K562 (cell line): Measurements from ENCODE around the gene SPARC. TPM values are rescaled to one million over a fixed set of nuclear protein-coding genes. Genes with fewer than 3 reads are reported as not detected.

Source experiments
- ATAC-seq: fragments of 200-7000 bp; cut with Tn5 transposase; 3 replicates; pipeline ENCODE4 v1.9.1; 2020; ENCODE audit warnings: moderate library complexity
- BruUV-seq: library from RNA; stranded (reverse); fragments of 400-500 nt; replicated peaks from 2 replicates; lab custom pipeline; 2021; lab: Mats Ljungman, UMichigan
- CTCF ChIA-PET: fragments of 300-600 bp; formaldehyde crosslinking; extraction: SDS; loops from one replicate; lab custom pipeline; 2021; ENCODE audit warnings: low intra/inter-chr PET ratio; lab: Yijun Ruan, JAX
- POLR2A ChIA-PET: fragments of 300-600, 350-650 bp; sonication (Branson Sonifier 250); formaldehyde crosslinking; extraction: SDS; loops from one replicate; lab custom pipeline; 2021; ENCODE audit warnings: antibody characterized with exemption, inconsistent platforms; lab: Yijun Ruan, JAX
- DNase-seq, 4 experiments: peaks; one replicate each; pipeline versions ENCODE4 v3.0.0 to v3.0.0-alpha.2; 2011 to 2018; ENCODE audit warnings: low spot score in 3 of 4, mixed read lengths in 3 of 4; ENCODE audit errors: extremely low read depth in 1 of 4
- FAIRE-seq: peaks from 2 replicates; lab custom pipeline; 2011; peaks lifted over from hg19 to GRCh38; lab: Jason Lieb, UNC
- H2AFZ ChIP-seq: 2 replicates; pipeline ENCODE4 v1.6.0; 2011; ENCODE audit warnings: low read depth, low read length, control low read depth, inconsistent platforms
- H3K27ac ChIP-seq: fragments of 200-600 bp; 3 replicates; pipeline ENCODE4 v1.8.0; 2011; ENCODE audit warnings: low read depth, mild to moderate bottlenecking, control low read depth, inconsistent platforms, low read length, moderate library complexity, mixed read lengths; ENCODE audit errors: extremely low read depth
- H3K27me3 ChIP-seq, 2 experiments: fragments of 300-600 bp in 1 of 2; 2 replicates in 1 of 2; 3 replicates in 1 of 2; pipeline versions ENCODE4 v1.6.0 to v1.8.0; 2011; ENCODE audit warnings: inconsistent platforms in 2 of 2, low read length in 2 of 2, mild to moderate bottlenecking in 1 of 2, mixed read lengths in 1 of 2, moderate library complexity in 1 of 2; ENCODE audit not compliant: control insufficient read depth in 2 of 2, insufficient read depth in 2 of 2
- H3K36me3 ChIP-seq: fragments of 300-600 bp; 3 replicates; pipeline ENCODE4 v1.8.0; 2011; ENCODE audit warnings: mild to moderate bottlenecking, low read length, inconsistent platforms; ENCODE audit not compliant: control insufficient read depth, insufficient read depth
- H3K4me1 ChIP-seq, 2 experiments: fragments of 200-600 bp in 1 of 2; replicated peaks in 1 of 2; 2 replicates in 1 of 2; 3 replicates in 1 of 2; pipeline versions ENCODE4 v1.5.1 to v1.8.0; 2011; ENCODE audit warnings: inconsistent platforms in 2 of 2, low read length in 2 of 2, mild to moderate bottlenecking in 1 of 2, mixed read lengths in 1 of 2, moderate library complexity in 1 of 2; ENCODE audit not compliant: control insufficient read depth in 2 of 2, insufficient read depth in 2 of 2
- H3K4me2 ChIP-seq: 2 replicates; pipeline ENCODE4 v1.6.1; 2011; ENCODE audit warnings: low read length, control low read depth, inconsistent platforms, mixed read lengths; ENCODE audit not compliant: insufficient read depth
- H3K4me3 ChIP-seq: fragments of 200-600 bp; sonication (generic), shearing (Covaris generic); 2 replicates; pipeline ENCODE4 v1.5.1; 2016; ENCODE audit warnings: control low read depth, inconsistent platforms
- H3K79me2 ChIP-seq: fragments of 200-600 bp; 3 replicates; pipeline ENCODE4 v1.8.0; 2011; ENCODE audit warnings: low read length, inconsistent platforms; ENCODE audit not compliant: control insufficient read depth, insufficient read depth
- H3K9ac ChIP-seq, 2 experiments: 2 replicates each; pipeline versions ENCODE4 v1.6.0 to v1.6.1; 2011; ENCODE audit warnings: low read depth in 2 of 2, low read length in 2 of 2, control low read depth in 1 of 2, inconsistent platforms in 1 of 2, mild to moderate bottlenecking in 1 of 2, mixed read lengths in 1 of 2; ENCODE audit not compliant: insufficient read depth in 1 of 2
- H3K9me1 ChIP-seq: one replicate; pipeline ENCODE4 v1.6.0; 2011; ENCODE audit warnings: inconsistent platforms, mild to moderate bottlenecking, low read length, moderate library complexity; ENCODE audit not compliant: control insufficient read depth, insufficient read depth
- H3K9me3 ChIP-seq: replicated peaks from 2 replicates; pipeline ENCODE4 v1.5.1; 2011; ENCODE audit warnings: low read depth, low read length, inconsistent platforms; ENCODE audit not compliant: control insufficient read depth, insufficient read depth
- H4K20me1 ChIP-seq: replicated peaks from 2 replicates; pipeline ENCODE4 v1.6.1; 2011; ENCODE audit warnings: low read length, inconsistent platforms, mixed read lengths; ENCODE audit not compliant: control insufficient read depth, insufficient read depth
- ERF ChIP-seq: fragments of 450-650 bp; formaldehyde crosslinking; IDR thresholded peaks from 2 replicates; pipeline ENCODE4 v1.4.0; 2020; ENCODE audit warnings: mild to moderate bottlenecking, mixed read lengths
- GATAD2A ChIP-seq: fragments of 450-650 bp; IDR thresholded peaks from 2 replicates; pipeline ENCODE4 v1.6.1; 2017
- KLF1 ChIP-seq: fragments of 450-650 bp; IDR thresholded peaks from 2 replicates; pipeline ENCODE4 v1.6.1; 2016; ENCODE audit warnings: missing genetic modification characterization, missing compliant biosample characterization
- U2AF1 ChIP-seq: fragments of 200-400 bp; formaldehyde crosslinking; optimal IDR thresholded peaks from 2 replicates; pipeline ENCODE3; 2017; ENCODE audit warnings: mild to moderate bottlenecking, low read depth, low read length, moderate library complexity
- YY1 ChIP-seq, 3 experiments: IDR thresholded peaks; 2 replicates each; pipeline ENCODE4 v1.6.1; 2011; ENCODE audit warnings: low read length in 2 of 3, mild to moderate bottlenecking in 2 of 3, moderate library complexity in 2 of 3, borderline replicate concordance in 1 of 3, control low read depth in 1 of 3, low read depth in 1 of 3; ENCODE audit not compliant: insufficient read depth in 3 of 3, insufficient replicate concordance in 2 of 3, control insufficient read depth in 1 of 3, insufficient read length in 1 of 3; ENCODE audit errors: extremely low read depth in 1 of 3
- ZC3H8 ChIP-seq: fragments of 450-650 bp; IDR thresholded peaks from 2 replicates; pipeline ENCODE4 v1.6.1; 2017
- WGBS: fragments of 100-300 bp; shearing (Covaris generic); methylation state at CpG from one replicate; pipeline ENCODE4 v1.1.6; 2016; ENCODE audit warnings: low coverage, mixed read lengths; ENCODE audit not compliant: insufficient coverage; ENCODE audit errors: missing lambda C conversion rate; 5-methylcytosine and 5-hydroxymethylcytosine counted together
- in situ Hi-C: fragments of 300-500 bp; cut with MboI; formaldehyde crosslinking; loops from 4 replicates; pipeline ENCODE4 v1.15.0; 2018; ENCODE audit warnings: inconsistent platforms, mixed read lengths
- intact Hi-C: fragments of 100-400 bp; cut with micrococcal nuclease; formaldehyde crosslinking; loops from 2 replicates; pipeline ENCODE4 v1.14.2; 2022
- polyA plus RNA-seq, 8 experiments: library from polyadenylated mRNA; depleted of rRNA in 4 of 8; stranded (reverse) in 5 of 8; unstranded in 3 of 8; fragments of >200 nt; fragmentation: Nextera tagmentation in 2 of 8; fragmentation: Illumina TruSeq in 1 of 8; extraction: Ambion mirVana in 2 of 8; extraction: Trizol in 1 of 8; gene quantifications; 2 replicates each; pipeline versions ENCODE4 v1.2.1 to v1.2.3, GENCODE V29; 2011 to 2014; ENCODE audit warnings: inconsistent platforms in 1 of 8, missing spikeins in 1 of 8
- total RNA-seq, 7 experiments: library from RNA; depleted of rRNA in 6 of 7; stranded (reverse); fragments of >200 nt in 6 of 7; fragmentation: Illumina TruSeq in 2 of 7; extraction: Trizol in 2 of 7; gene quantifications; 2 replicates each; pipeline versions ENCODE4 v1.2.1 to v1.2.3, GENCODE V29; 2011 to 2021; ENCODE audit warnings: low replicate concordance in 1 of 7

Gene SPARC
- total and polyA plus RNA-seq, 9 of the 15 experiments (the other 6 are each of a cell fraction or from before 2014, with no cell fraction given), result 6.1 to 35.6 (median 12.2) TPM

DNA sequence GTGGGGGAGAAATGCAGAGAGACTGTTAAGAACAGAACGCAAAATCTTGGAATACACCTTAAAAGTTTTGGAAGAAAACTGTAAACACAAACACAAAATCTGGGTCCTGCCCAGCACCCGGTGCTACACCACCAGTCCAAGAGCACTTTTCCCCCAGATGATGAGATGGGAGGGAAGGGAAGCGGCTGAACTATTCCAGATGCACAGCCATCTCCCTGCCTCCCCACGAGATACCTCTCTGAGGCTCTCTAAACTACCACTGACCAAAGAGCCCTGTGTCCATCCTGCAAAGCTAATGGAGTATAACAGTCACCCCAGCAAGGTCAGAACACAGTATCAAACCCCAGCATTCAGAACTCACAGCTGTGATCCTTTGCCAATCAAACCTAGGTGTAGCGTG, 8.0 kb downstream of the SPARC start:
- H4K20me1 ChIP-seq, result 0 out of 2 replicates have a peak, but pooled peaks cover 3% of the 10 kb centered on the region
- no peak for FAIRE-seq
- H3K9me3 ChIP-seq, result no peaks in the 10 kb centered on the region
- in situ Hi-C loops (no loop called here), intact Hi-C loops (no loop called here)
- 15% methylated on average over 4 of the region's 5 CpGs for WGBS
- no TSS peak for BruUV-seq
- H3K79me2 ChIP-seq, result no peaks in the 10 kb centered on the region
- no peaks in the 10 kb centered on the region for H3K9me1 ChIP-seq
- TF ChIP-seq ERF (CRISPR knock-in tag), result no peak
- TF ChIP-seq U2AF1, result no peak
- no peak for TF ChIP-seq YY1 (IDR thresholded peaks at IDR 0.05; ENCODE audit: borderline replicate concordance in 1 of 3, control insufficient read depth in 1 of 3, extremely low read depth in 1 of 3, insufficient read depth in 3 of 3, insufficient read length in 1 of 3, insufficient replicate concordance in 2 of 3, low read depth in 1 of 3, low read length in 2 of 3)
- TF ChIP-seq ZC3H8, result no peak
- no peak for TF ChIP-seq GATAD2A
- no peak for TF ChIP-seq KLF1
- H3K4me3 ChIP-seq, result no peak overlapping the region
- no peak for DNase-seq
- H3K4me2 ChIP-seq, result no peak overlapping the region
- H3K27ac ChIP-seq, result no peak overlapping the region
- H3K9ac ChIP-seq, result no peak overlapping the region
- ChIA-PET POLR2A (no interaction called here), CTCF (no interaction called here)
- no peaks in the 10 kb centered on the region for H3K36me3 ChIP-seq
- H3K27me3 ChIP-seq, result peaks cover 11 to 26% of the 10 kb centered on the region in 2 experiments
- H3K4me1 ChIP-seq, result peaks cover 0 to 4% of the 10 kb centered on the region in 2 experiments; a peak in 2 of 5 replicates
- ATAC-seq, result no peak
- no peak overlapping the region for H2AFZ ChIP-seq
